ENCODE results near the gene IQCM.
A peak's percentile ranks its signal among the peaks of the same experiment; 100 is the strongest.
"Not testable (repeated sequence)": the region's sequence is repeated elsewhere in the genome, so short reads cannot be mapped to it uniquely, and the experiment has no call there.

The IQCM gene

DNA sequence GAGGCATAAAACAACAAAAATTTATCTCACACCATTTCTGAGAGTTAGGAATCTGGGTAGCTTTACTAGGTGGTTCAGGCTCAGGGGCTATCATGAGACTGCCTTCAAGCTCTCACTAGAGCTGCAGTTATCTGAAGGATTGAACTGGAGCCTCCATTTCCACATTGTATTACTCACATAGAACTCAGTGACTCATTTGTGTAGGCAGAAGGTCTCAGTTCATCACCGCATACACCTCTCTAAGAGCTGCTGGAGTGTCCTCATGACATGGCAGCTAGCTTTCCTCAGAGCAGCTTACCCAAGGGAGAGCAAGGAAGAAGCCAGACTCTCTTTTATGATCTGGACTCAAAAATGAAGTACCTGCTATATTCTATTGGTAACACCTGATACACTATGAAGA lies 389.2 kb downstream of the IQCM start:
- peak; percentile 3 for DNase-seq

- DNase-seq = no peak
These were observed 406.1 kb downstream of the IQCM start for GRCh38 chr4:149409555-149409962.

DNA sequence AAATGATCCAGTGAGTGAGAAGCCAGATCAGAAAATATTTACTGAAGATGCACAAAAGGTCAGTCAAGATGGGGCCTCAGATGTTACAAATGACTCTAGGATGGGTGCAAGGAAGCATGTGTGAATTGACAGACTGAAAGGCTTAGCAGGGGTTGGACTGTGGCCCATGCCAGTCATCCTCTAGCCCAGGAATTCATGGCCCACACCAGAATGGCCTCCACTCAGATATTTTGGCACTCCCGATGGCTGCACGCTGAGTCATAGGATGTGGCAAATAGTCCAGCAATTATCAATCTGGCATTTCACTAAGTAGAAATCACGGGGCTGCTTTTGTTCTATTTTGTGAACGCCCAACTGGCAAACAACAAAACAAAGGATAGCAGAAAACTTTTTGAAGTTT lies 406.5 kb downstream of the IQCM start:
- DNase-seq = peak; percentile 74

DNA sequence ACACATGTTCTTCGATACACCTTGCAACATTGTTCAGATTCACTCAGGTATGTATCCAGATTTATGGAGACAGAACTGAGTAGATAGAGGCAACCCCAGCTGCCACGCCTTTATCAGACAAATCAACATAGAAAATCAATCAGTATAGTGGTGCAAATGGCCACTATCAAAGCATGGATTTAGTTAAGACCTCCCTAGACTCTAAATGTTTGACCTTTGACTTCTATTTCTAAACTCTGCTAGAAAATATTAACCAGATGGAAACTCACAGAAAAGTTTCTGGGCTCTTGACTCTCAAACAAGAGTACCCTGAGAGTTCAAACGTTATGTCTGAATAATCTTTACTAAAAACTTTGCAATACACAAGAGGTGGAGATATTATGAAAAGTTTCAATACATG lies 411.5 kb downstream of the IQCM start:
- no peak for DNase-seq

DNA sequence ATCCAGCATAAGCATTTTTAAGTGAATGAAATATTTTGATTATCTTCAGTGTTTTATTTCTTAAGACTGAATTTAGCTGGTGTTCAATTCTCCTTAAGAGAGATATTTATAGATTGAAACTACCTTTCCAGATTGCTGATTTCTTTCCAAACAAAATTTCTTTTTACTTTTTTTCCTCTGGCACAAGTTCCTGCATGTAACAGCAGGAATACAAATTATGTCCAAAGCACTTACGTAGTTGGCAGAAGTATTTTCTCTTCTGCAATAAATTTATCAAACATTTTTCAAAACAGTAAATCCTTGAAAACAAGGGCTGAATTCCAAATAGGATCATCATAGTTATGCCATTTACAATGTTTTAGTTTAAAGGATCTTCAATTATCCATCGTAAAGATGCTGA lies 412.6 kb downstream of the IQCM start:
- no peak for DNase-seq

- no peak for DNase-seq
These were observed 416.6 kb downstream of the IQCM start for GRCh38 chr4:149398993-149399392.

- peak; percentile 44 for DNase-seq
These were observed 444.7 kb downstream of the IQCM start for GRCh38 chr4:149370785-149371420.

DNA sequence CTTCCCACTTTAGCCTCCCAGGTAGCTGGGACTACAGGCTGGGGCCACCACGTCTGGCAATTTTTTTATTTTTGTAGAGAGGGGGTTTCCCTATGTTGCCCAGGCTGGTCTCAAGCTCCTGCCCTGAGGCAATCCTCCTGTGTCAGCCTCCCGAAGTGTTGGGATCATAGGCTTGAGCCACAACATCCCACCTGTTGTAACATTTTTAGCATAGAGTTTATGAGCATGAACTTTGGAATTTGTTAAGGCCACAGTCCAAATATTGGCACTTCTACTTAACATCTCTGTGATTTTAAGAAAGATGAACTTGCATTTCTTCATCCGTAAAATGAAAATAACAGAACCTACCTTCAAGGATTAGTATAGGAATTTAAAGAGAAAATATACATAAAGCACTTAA lies 445.6 kb downstream of the IQCM start:
- DNase-seq = no peak

GRCh38 chr4:149353241-149353640 lies 462.4 kb downstream of the IQCM start:
- no peak for DNase-seq

DNA sequence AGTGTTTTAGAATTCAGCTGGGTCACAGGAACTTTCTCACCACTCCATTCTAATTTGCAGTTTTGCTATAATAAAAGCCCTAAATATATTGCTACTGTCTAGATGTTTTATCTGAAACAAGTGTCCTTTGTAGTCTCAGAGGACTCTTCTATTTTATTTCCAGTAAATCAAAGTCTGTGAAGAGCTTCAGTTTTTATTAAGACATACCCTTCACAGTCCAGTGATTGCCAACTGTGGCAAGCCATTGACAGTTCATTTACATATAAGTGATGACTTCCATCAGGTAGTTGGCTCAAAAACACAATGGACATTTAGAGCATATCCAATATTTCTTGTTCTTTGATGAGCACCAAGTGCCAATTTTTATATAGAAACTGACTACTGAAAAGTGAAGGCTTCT lies 466.1 kb downstream of the IQCM start:
- no peak for DNase-seq

DNA sequence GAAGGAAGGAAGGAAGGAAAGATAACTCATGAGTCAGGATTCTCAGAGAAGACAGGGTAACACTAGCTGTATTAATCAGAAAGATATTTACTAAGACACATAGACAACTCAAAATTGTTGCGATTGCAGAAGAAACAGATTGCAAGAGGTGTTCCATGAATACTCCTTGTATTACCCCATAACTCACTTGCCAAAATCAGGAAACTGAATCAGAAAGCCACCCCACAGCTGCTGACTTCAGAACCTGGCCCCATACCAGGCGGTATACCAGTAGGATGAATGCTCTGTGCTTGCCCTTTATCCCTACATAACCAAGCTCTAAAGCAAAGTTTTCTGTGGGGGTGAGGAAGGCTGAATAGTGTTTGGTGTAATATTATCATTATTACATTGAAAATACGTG lies 468.5 kb downstream of the IQCM start:
- DNase-seq = no peak

GRCh38 chr4:149345424-149345823 lies 470.2 kb downstream of the IQCM start:
- DNase-seq = no peak

DNA sequence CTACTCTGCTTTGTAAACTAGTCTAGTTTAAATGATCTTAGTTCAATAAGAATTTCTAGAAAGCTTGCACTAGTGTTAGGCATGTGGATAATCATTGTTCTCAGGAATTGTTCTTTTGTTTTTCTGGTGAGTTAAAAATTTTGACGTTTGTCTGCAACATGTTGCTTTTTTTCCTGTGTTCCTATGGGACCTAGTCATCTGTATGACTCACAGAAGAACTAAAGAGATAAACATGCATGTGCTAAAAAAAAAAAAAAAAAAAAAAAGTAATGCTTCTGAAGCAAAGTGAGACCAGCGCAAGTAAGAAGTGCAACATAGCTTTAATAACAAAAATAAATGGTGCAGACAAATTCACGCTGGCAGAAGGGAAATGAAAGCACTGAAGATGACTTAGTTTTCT lies 471.2 kb downstream of the IQCM start:
- peak; percentile 50 for DNase-seq

GRCh38 chr4:149343614-149344013 lies 472.0 kb downstream of the IQCM start:
- no peak for DNase-seq

DNA sequence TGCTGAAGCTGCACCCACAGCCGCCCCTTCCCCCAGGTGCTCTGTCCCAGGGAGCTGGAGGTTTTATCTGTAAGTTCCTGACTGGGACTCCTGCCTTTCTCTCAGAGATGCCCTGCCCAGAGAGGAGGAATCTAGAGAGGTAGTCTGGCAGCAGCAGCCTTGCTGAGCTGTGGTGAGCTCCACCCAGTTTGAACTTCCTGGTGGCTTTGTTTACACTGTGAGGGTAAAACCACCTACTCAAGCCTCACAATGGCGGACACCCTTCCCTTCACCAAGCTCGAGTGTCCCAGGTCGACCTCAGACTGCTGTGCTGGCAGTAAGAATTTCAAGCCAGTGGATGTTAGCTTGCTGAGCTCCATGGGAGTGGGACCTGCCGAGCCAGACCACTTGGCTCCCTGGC lies 474.5 kb downstream of the IQCM start:
- DNase-seq = not testable (repeated sequence)

DNA sequence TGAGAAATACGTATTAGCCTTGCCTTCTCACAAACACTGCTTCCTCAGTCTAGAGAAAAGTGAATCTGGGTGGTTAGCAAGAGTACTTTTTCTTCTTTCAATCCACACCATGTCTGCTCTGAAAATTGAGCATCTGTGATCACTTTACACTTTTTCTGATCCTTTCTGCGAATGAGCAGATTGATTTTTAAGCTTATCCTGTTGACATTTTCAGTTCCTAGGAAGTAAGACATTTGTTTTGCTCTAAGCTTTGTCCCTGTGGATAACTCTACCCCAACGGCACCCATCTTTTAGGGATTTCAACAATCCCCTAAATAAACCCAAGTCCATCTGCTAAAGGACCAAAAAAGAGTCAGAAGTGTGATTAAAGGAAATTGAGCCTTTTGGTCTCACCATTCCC lies 487.5 kb downstream of the IQCM start:
- no peak for DNase-seq

- DNase-seq = no peak
These were observed 493.4 kb downstream of the IQCM start for GRCh38 chr4:149322203-149322602.

DNA sequence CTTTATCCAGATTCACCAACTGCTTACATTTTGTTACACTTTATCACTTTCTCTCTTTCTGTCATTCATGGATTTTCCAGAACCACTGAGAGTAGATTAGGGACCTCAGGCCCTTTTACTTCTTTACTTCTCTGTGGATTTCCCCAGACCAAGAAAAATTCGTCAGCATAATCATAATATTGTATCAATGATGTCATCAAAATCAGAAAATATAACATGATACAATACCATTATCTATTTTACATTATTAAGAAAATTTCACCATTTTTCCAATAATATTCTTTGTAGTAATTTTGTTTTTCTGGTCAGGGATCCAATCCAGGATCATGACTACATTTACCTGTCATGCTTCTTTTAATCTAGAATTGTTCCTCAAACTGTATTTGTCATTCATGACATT lies 494.2 kb downstream of the IQCM start:
- no peak for DNase-seq

DNA sequence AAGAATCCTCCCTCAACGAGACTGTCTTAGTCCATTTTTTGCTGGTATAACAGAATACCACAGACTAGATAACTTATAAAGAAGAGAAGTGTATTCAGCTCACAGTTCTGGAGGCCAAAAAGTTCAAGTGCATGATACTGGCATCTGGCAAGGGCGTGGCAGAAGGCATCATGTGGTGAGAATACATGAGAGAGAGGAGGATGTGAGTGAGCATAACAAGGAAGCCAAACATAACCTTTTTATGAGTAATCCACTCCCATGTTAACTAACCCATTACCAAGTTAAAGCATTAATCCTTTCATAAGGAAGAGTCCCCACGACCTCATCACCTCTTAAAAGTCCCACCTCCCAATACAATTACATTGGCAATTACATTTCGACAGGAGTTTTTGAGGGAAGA lies 504.6 kb downstream of the IQCM start:
- no peak for DNase-seq

GRCh38 chr4:149306537-149306936 lies 509.1 kb downstream of the IQCM start:
- DNase-seq = no peak
